ENCODE results near the gene SCO2.

Gene SCO2

GRCh38 chr22:50498322-50498890 is 27.0 kb downstream of the SCO2 start:
- DNase-seq (ENCODE audit: low spot score): peak; percentile 78

GRCh38 chr22:50497093-50497492 is 28.3 kb downstream of the SCO2 start:
- no peak for DNase-seq (ENCODE audit: low spot score)

GRCh38 chr22:50490531-50491308 is 34.7 kb downstream of the SCO2 start:
- DNase-seq (ENCODE audit: low spot score): no peak

GRCh38 chr22:50489363-50490243 is 35.8 kb downstream of the SCO2 start:
- DNase-seq (ENCODE audit: low spot score): no peak

- DNase-seq (ENCODE audit: low spot score): no peak
These were observed 36.5 kb downstream of the SCO2 start for GRCh38 chr22:50488886-50489285.

- no peak for DNase-seq (ENCODE audit: low spot score)
These were observed 37.3 kb downstream of the SCO2 start for GRCh38 chr22:50488006-50488677.

- no peak for DNase-seq (ENCODE audit: low spot score)
These were observed 38.0 kb downstream of the SCO2 start for GRCh38 chr22:50487290-50488005.

- DNase-seq (ENCODE audit: low spot score): no peak
These were observed 38.7 kb downstream of the SCO2 start, which contains the start of gene MIOX for GRCh38 chr22:50486561-50487289. Gene MIOX (plus strand): TSS chr22:50486859. CDS start chr22:50486898, 39 bp downstream.

- no peak for DNase-seq (ENCODE audit: low spot score)
These were observed 39.9 kb downstream of the SCO2 start for GRCh38 chr22:50485221-50486131.

GRCh38 chr22:50483977-50484853 is 41.2 kb downstream of the SCO2 start:
- DNase-seq (ENCODE audit: low spot score): no peak

GRCh38 chr22:50483556-50483955 is 41.8 kb downstream of the SCO2 start:
- DNase-seq (ENCODE audit: low spot score): no peak

- no peak for DNase-seq (ENCODE audit: low spot score)
These were observed 42.3 kb downstream of the SCO2 start for GRCh38 chr22:50483106-50483505.

- no peak for DNase-seq (ENCODE audit: low spot score)
These were observed 43.0 kb downstream of the SCO2 start for GRCh38 chr22:50482107-50483074.

- DNase-seq (ENCODE audit: low spot score): peak; percentile 37
These were observed 43.8 kb downstream of the SCO2 start, which contains the start of gene ADM2 for GRCh38 chr22:50481440-50482106. Gene ADM2 (plus strand): TSS chr22:50481543. CDS start chr22:50481848, 305 bp downstream.

GRCh38 chr22:50481045-50481439 is 44.4 kb downstream of the SCO2 start:
- DNase-seq (ENCODE audit: low spot score): no peak

- DNase-seq (ENCODE audit: low spot score): no peak
These were observed 45.7 kb downstream of the SCO2 start for GRCh38 chr22:50479721-50480120.

GRCh38 chr22:50477923-50478322 is 47.5 kb downstream of the SCO2 start:
- no peak for DNase-seq (ENCODE audit: low spot score)
